HG03103 (cell line): ENCODE measurements around the gene LSM14A.
A peak's percentile ranks its signal among the peaks of the same experiment; 100 is the strongest.
"Not testable (repeated sequence)": the region's sequence is repeated elsewhere in the genome, so short reads cannot be mapped to it uniquely, and the experiment has no call there.

ENCODE experiments used
- ATAC-seq: cut with Tn5 transposase; IDR thresholded peaks from one replicate; pipeline ENCODE4 v1.9.1; 2021; ENCODE audit warnings: low read depth; ENCODE audit not compliant: unreplicated experiment

Gene LSM14A

GRCh38 chr19:34155686-34156085, 16.6 kb upstream of the LSM14A start:
- no peak for ATAC-seq

GRCh38 chr19:34158966-34159365, 13.3 kb upstream of the LSM14A start:
- ATAC-seq: not testable (repeated sequence)

GRCh38 chr19:34159541-34159940, 12.8 kb upstream of the LSM14A start:
- not testable (repeated sequence) for ATAC-seq

- ATAC-seq: not testable (repeated sequence)
Observed at GRCh38 chr19:34161902-34162301, 10.4 kb upstream of the LSM14A start.

GRCh38 chr19:34165295-34165738, 7.0 kb upstream of the LSM14A start:
- no peak for ATAC-seq

GRCh38 chr19:34169475-34170199, 2.7 kb upstream of the LSM14A start:
- ATAC-seq: not testable (repeated sequence)

GRCh38 chr19:34171539-34171876, 796 bp upstream of the LSM14A start:
- ATAC-seq: no peak

GRCh38 chr19:34172661-34173192, 423 bp downstream of the LSM14A start:
- peak; percentile 15 for ATAC-seq

- no peak for ATAC-seq
Observed at GRCh38 chr19:34173193-34173956, 1.1 kb downstream of the LSM14A start.

- not testable (repeated sequence) for ATAC-seq
Observed at GRCh38 chr19:34175173-34175572, 2.9 kb downstream of the LSM14A start.

GRCh38 chr19:34176581-34176980, 4.3 kb downstream of the LSM14A start:
- no peak for ATAC-seq

- ATAC-seq: no peak
Observed at GRCh38 chr19:34178274-34178610, 5.9 kb downstream of the LSM14A start.

- no peak for ATAC-seq
Observed at GRCh38 chr19:34179066-34179465, 6.8 kb downstream of the LSM14A start.

GRCh38 chr19:34180273-34180672, 8.0 kb downstream of the LSM14A start:
- no peak for ATAC-seq

- ATAC-seq: no peak
Observed at GRCh38 chr19:34180709-34181108, 8.4 kb downstream of the LSM14A start.

- ATAC-seq: no peak
Observed at GRCh38 chr19:34181111-34181864, 9.0 kb downstream of the LSM14A start.

GRCh38 chr19:34182125-34182524, 9.8 kb downstream of the LSM14A start:
- ATAC-seq: no peak

GRCh38 chr19:34184880-34185491, 12.7 kb downstream of the LSM14A start:
- no peak for ATAC-seq

GRCh38 chr19:34186205-34186604, 13.9 kb downstream of the LSM14A start:
- no peak for ATAC-seq

GRCh38 chr19:34187011-34187410, 14.7 kb downstream of the LSM14A start:
- no peak for ATAC-seq

- no peak for ATAC-seq
Observed at GRCh38 chr19:34188408-34188807, 16.1 kb downstream of the LSM14A start.
